Fibroblast of lung (primary cell): ENCODE measurements around the gene SNAPC3. TPM values are rescaled to one million over a fixed set of nuclear protein-coding genes. Genes with fewer than 3 reads are reported as not detected.

Experiments used
- DNase-seq, 2 donors: peaks; one replicate each; pipeline versions ENCODE4 v3.0.0 to v3.0.0-alpha.2; 2010; ENCODE audit warnings: low read depth in 2 of 2
- H2AFZ ChIP-seq: 2 replicates; pipeline ENCODE4 v1.5.1; 2012; ENCODE audit warnings: low read length, control low read depth, inconsistent platforms
- H3K27ac ChIP-seq: 2 replicates; pipeline ENCODE4 v1.5.1; 2011; ENCODE audit warnings: low read length, control low read depth; ENCODE audit not compliant: insufficient read depth
- H3K27me3 ChIP-seq: 2 replicates; pipeline ENCODE4 v1.5.1; 2011; ENCODE audit warnings: mild to moderate bottlenecking, low read length; ENCODE audit not compliant: control insufficient read depth, insufficient read depth
- H3K36me3 ChIP-seq: 2 replicates; pipeline ENCODE4 v1.5.1; 2011; ENCODE audit warnings: low read length; ENCODE audit not compliant: control insufficient read depth, insufficient read depth
- H3K4me1 ChIP-seq: 2 replicates; pipeline ENCODE4 v1.5.1; 2011; ENCODE audit warnings: low read length; ENCODE audit not compliant: control insufficient read depth, insufficient read depth; ENCODE audit errors: extremely low read depth
- H3K4me2 ChIP-seq: 2 replicates; pipeline ENCODE4 v1.5.1; 2011; ENCODE audit warnings: low read length, control low read depth; ENCODE audit not compliant: insufficient read depth; ENCODE audit errors: extremely low read depth
- H3K4me3 ChIP-seq, 4 experiments: fragments of 200-600 bp in 1 of 4; sonication (generic) in 1 of 4; replicated peaks in 1 of 4; 2 replicates each; pipeline ENCODE4 v1.5.1; 2011 to 2016; ENCODE audit warnings: low read length in 4 of 4, low read depth in 3 of 4, mild to moderate bottlenecking in 3 of 4, control low read depth in 2 of 4, inconsistent platforms in 1 of 4, mixed read lengths in 1 of 4; ENCODE audit not compliant: insufficient read depth in 1 of 4; ENCODE audit errors: control extremely low read depth in 1 of 4
- H3K79me2 ChIP-seq: 2 replicates; pipeline ENCODE4 v1.5.1; 2012; ENCODE audit warnings: mild to moderate bottlenecking, low read length, inconsistent platforms; ENCODE audit not compliant: control insufficient read depth, insufficient read depth
- H3K9ac ChIP-seq: 2 replicates; pipeline ENCODE4 v1.5.1; 2011; ENCODE audit warnings: mild to moderate bottlenecking, low read length, control low read depth; ENCODE audit not compliant: insufficient read depth
- H3K9me3 ChIP-seq: 2 replicates; pipeline ENCODE4 v1.5.1; 2012; ENCODE audit warnings: low read depth, low read length; ENCODE audit not compliant: control insufficient read depth, insufficient read depth
- H4K20me1 ChIP-seq: 2 replicates; pipeline ENCODE4 v1.5.1; 2011; ENCODE audit warnings: low read length; ENCODE audit not compliant: control insufficient read depth, insufficient read depth; ENCODE audit errors: extremely low read depth
- CTCF ChIP-seq, 2 donors: IDR thresholded peaks in 1 of 2; conservative IDR thresholded peaks in 1 of 2; 1 replicate in 1 of 2; 2 replicates in 1 of 2; pipeline ENCODE4 v1.5.1; 2011 to 2012; ENCODE audit warnings: low read length in 2 of 2, control low read depth in 1 of 2, inconsistent platforms in 1 of 2, low read depth in 1 of 2, mild to moderate bottlenecking in 1 of 2
- EZH2 ChIP-seq: IDR thresholded peaks from 2 replicates; pipeline ENCODE4 v1.5.1; 2012; ENCODE audit warnings: low read length, control low read depth, mild to moderate bottlenecking; ENCODE audit errors: missing control alignments
- polyA plus RNA-seq, 2 donors: library from polyadenylated mRNA; depleted of rRNA in 1 of 2; stranded (reverse) in 1 of 2; unstranded in 1 of 2; fragments of >200 nt; gene quantifications; 2 replicates each; pipeline ENCODE4 v1.2.1, GENCODE V29; 2011 to 2012; ENCODE audit warnings: missing spikeins in 1 of 2
- total RNA-seq: library from RNA; depleted of rRNA; stranded (reverse); fragments of >200 nt; gene quantifications from 2 replicates; pipeline ENCODE4 v1.2.1, GENCODE V29; 2014

The SNAPC3 gene
- total and polyA plus RNA-seq, 2 donors (not counting 1 experiment from before 2014, with no cell fraction given): 43.4 to 54.9 TPM

- H3K9ac ChIP-seq: no peak overlapping the region
- TF ChIP-seq CTCF (conservative IDR thresholded peaks at IDR 0.05 in 1 of 2, IDR thresholded peaks at IDR 0.05 in 1 of 2; ENCODE audit: low read depth in 1 of 2, low read length in 2 of 2) (no peak), EZH2 (no peak)
- no peak overlapping the region for H2AFZ ChIP-seq
- no peaks in the 10 kb centered on the region for H3K27me3 ChIP-seq
- no peak overlapping the region for H3K27ac ChIP-seq
- H4K20me1 ChIP-seq: no peaks in the 10 kb centered on the region
- no peak overlapping the region for H3K4me3 ChIP-seq
- no peak for DNase-seq
- H3K9me3 ChIP-seq: no peaks in the 10 kb centered on the region
- H3K4me2 ChIP-seq: no peak overlapping the region
- H3K79me2 ChIP-seq: no peaks in the 10 kb centered on the region
- H3K4me1 ChIP-seq: no peaks in the 10 kb centered on the region
- no peaks in the 10 kb centered on the region for H3K36me3 ChIP-seq
Observed at GRCh38 chr9:15492485-15493150, 69.9 kb downstream of the SNAPC3 start.

DNA sequence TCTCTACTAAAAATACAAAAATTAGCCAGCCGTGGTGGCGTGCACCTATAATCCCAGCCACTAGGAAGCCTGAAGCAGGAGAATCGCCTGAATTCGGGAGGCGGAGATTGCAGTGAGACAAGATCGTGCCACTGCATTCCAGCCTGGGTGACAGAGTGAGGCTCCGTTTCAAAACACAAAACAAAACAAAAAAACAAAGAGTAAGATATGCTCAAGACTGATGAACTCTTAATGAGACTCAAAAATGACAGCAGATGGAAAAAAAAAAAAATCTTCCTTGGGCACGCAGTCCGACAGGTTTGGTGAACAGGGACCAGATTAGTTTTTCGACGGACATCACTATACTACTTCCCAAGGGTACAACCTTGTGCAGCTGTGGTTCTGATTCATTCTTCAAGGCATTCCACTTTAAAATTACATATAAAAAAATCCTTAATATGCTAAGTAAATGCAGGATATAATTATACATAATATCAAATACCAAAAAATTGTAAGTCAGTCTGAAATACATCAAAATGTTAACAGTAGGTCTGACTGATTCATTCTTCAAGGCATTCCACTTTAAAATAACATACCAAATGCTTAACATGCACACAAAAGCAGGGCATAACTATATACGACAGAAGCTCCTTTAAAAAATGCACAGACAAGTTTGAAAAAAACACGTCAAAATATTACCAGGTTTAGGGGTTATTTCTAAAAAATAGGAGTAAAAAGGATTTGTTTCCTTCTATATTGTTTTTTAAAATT is 75.7 kb downstream of the SNAPC3 start:
- Histone ChIP-seq H3K4me1 (no peaks in the 10 kb centered on the region), H2AFZ (no peak overlapping the region), H3K4me3 (no peak overlapping the region), H3K9me3 (no peaks in the 10 kb centered on the region), H3K36me3 (no peaks in the 10 kb centered on the region), H4K20me1 (no peaks in the 10 kb centered on the region), H3K27ac (no peak overlapping the region), H3K79me2 (peaks cover 2% of the 10 kb centered on the region), H3K4me2 (no peak overlapping the region), H3K27me3 (no peaks in the 10 kb centered on the region), H3K9ac (no peak overlapping the region)
- TF ChIP-seq CTCF (conservative IDR thresholded peaks at IDR 0.05 in 1 of 2, IDR thresholded peaks at IDR 0.05 in 1 of 2; ENCODE audit: low read depth in 1 of 2, low read length in 2 of 2) (no peak), EZH2 (no peak)
- DNase-seq: no peak

DNA sequence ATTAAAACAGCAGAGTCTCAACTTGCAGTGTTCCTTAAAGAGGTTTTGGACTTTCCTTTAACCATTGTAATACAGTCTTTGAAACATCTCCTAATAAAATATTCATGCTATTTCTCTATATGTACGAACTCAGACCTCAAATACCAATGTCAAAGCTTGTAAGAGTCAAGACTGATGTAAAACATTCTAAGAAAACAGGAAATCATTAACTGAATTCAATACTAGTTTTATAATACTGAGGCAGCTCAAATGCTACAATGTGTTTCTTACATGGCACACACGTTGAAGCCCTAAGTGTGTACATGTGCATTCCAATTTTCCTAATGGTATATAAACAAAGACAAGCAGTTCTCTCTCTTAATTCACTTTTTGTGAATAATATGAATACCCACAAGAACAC is 76.5 kb downstream of the SNAPC3 start:
- Histone ChIP-seq H3K79me2 (peaks cover 2% of the 10 kb centered on the region), H2AFZ (no peak overlapping the region), H3K9me3 (no peaks in the 10 kb centered on the region), H4K20me1 (no peaks in the 10 kb centered on the region), H3K9ac (no peak overlapping the region), H3K36me3 (no peaks in the 10 kb centered on the region), H3K27ac (no peak overlapping the region), H3K4me1 (no peaks in the 10 kb centered on the region), H3K27me3 (no peaks in the 10 kb centered on the region), H3K4me2 (no peak overlapping the region), H3K4me3 (no peak overlapping the region)
- DNase-seq: no peak
- TF ChIP-seq EZH2 (no peak), CTCF (conservative IDR thresholded peaks at IDR 0.05 in 1 of 2, IDR thresholded peaks at IDR 0.05 in 1 of 2; ENCODE audit: low read depth in 1 of 2, low read length in 2 of 2) (no peak)
